KMS-11 (cell line): ENCODE measurements around the gene TRMU.

Source experiments
- H2AFZ ChIP-seq: fragments of 200-600 bp; sonication (generic); 2 replicates; pipeline ENCODE4 v1.6.1; 2016; ENCODE audit warnings: antibody characterized with exemption, mixed run types, low read depth
- H3K27ac ChIP-seq: fragments of 200-600 bp; sonication (generic); 2 replicates; pipeline ENCODE4 v1.6.1; 2016; ENCODE audit warnings: mild to moderate bottlenecking, mixed run types
- H3K27me3 ChIP-seq: fragments of 200-600 bp; sonication (generic); 2 replicates; pipeline ENCODE4 v1.6.1; 2017; ENCODE audit warnings: mild to moderate bottlenecking, low read depth, mixed run types, moderate library complexity; ENCODE audit not compliant: insufficient read depth
- H3K36me3 ChIP-seq: fragments of 200-600 bp; sonication (generic); 2 replicates; pipeline ENCODE4 v1.6.1; 2017; ENCODE audit warnings: mild to moderate bottlenecking, mixed run types; ENCODE audit not compliant: insufficient read depth
- H3K4me1 ChIP-seq: fragments of 200-600 bp; sonication (generic); 2 replicates; pipeline ENCODE4 v1.6.1; 2016; ENCODE audit warnings: mild to moderate bottlenecking, low read depth, mixed run types; ENCODE audit not compliant: poor library complexity, severe bottlenecking
- H3K4me2 ChIP-seq: fragments of 200-600 bp; sonication (generic); 2 replicates; pipeline ENCODE4 v1.7.0; 2016; ENCODE audit warnings: mild to moderate bottlenecking, mixed run types
- H3K4me3 ChIP-seq: fragments of 200-600 bp; sonication (generic); IDR thresholded peaks from 2 replicates; pipeline ENCODE4 v1.6.1; 2017; ENCODE audit warnings: low read depth, low read length, mixed read lengths; ENCODE audit not compliant: insufficient read depth
- H3K79me2 ChIP-seq: fragments of 200-600 bp; sonication (generic); 2 replicates; pipeline ENCODE4 v1.6.1; 2016; ENCODE audit warnings: low read depth, mixed run types; ENCODE audit not compliant: insufficient read depth
- H3K9ac ChIP-seq: fragments of 200-600 bp; sonication (generic); 2 replicates; pipeline ENCODE4 v1.6.1; 2016; ENCODE audit warnings: mild to moderate bottlenecking, mixed run types
- H4K20me1 ChIP-seq: fragments of 200-600 bp; sonication (generic); 2 replicates; pipeline ENCODE4 v1.6.1; 2016; ENCODE audit warnings: mild to moderate bottlenecking, mixed run types; ENCODE audit not compliant: insufficient read depth
- CTCF ChIP-seq: fragments of 200-600 bp; sonication (generic); conservative IDR thresholded peaks from 2 replicates; pipeline ENCODE4 v1.6.1; 2017; ENCODE audit warnings: low read depth, mild to moderate bottlenecking, antibody characterized with exemption, low read length, moderate library complexity, mixed read lengths

TRMU gene

DNA sequence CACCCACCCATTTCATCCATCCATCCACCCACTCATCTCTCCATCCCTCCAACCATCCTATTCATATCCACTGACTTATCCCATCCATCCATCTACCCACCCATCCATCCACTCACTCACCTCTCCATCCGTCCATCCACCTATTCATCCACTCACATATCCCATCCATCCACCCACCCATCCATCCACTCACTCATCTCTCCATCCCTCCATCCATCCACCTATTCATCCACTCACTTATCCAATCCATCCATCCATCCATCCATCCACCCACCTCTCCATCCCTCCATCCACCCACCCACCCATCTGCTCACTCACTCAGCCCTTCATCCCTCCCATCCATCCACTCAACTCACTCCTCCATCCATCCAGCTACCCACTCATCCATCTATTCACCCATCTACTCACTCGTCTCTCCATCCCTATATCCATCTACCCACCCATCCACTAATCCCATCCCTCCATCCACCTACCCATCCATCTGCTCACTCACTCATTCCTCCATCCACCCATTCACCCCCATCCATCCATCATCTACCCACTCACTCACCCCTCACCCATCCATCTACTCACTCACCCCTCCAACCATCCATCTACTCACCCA is 36.2 kb downstream of the TRMU start:
- H3K4me2 ChIP-seq = no peak overlapping the region
- no peak overlapping the region for H3K9ac ChIP-seq
- H3K4me3 ChIP-seq = no peak overlapping the region
- no peaks in the 10 kb centered on the region for H4K20me1 ChIP-seq
- H3K36me3 ChIP-seq = no peaks in the 10 kb centered on the region
- no peak for TF ChIP-seq CTCF
- H3K79me2 ChIP-seq = no peaks in the 10 kb centered on the region
- no peak overlapping the region for H3K27ac ChIP-seq
- H3K27me3 ChIP-seq = no peaks in the 10 kb centered on the region; the same call in 1 of the 2 replicates
- H2AFZ ChIP-seq = no peak overlapping the region
- no peaks in the 10 kb centered on the region for H3K4me1 ChIP-seq

- Histone ChIP-seq H3K4me1 (no peaks in the 10 kb centered on the region), H3K4me2 (no peak overlapping the region), H3K27me3 (no peaks in the 10 kb centered on the region; the same call in 1 of the 2 replicates), H3K4me3 (no peak overlapping the region), H4K20me1 (no peaks in the 10 kb centered on the region), H2AFZ (no peak overlapping the region), H3K27ac (no peak overlapping the region), H3K36me3 (no peaks in the 10 kb centered on the region), H3K9ac (no peak overlapping the region), H3K79me2 (no peaks in the 10 kb centered on the region)
- no peak for TF ChIP-seq CTCF
These were observed 37.2 kb downstream of the TRMU start for GRCh38 chr22:46372686-46373085.

- no peak overlapping the region for H3K9ac ChIP-seq
- H3K4me2 ChIP-seq = no peak overlapping the region
- H4K20me1 ChIP-seq = no peaks in the 10 kb centered on the region
- no peaks in the 10 kb centered on the region for H3K79me2 ChIP-seq
- no peak overlapping the region for H3K27ac ChIP-seq
- H3K27me3 ChIP-seq = peaks cover 1% of the 10 kb centered on the region; the same call in 1 of the 2 replicates
- no peak overlapping the region for H2AFZ ChIP-seq
- H3K4me1 ChIP-seq = no peaks in the 10 kb centered on the region
- H3K4me3 ChIP-seq = no peak overlapping the region
- no peak for TF ChIP-seq CTCF
- no peaks in the 10 kb centered on the region for H3K36me3 ChIP-seq
These were observed 37.6 kb downstream of the TRMU start for GRCh38 chr22:46373159-46373558.

- Histone ChIP-seq H3K4me3 (no peak overlapping the region), H3K27ac (no peak overlapping the region), H3K9ac (no peak overlapping the region), H3K36me3 (no peaks in the 10 kb centered on the region), H3K4me2 (no peak overlapping the region), H3K4me1 (no peaks in the 10 kb centered on the region), H3K27me3 (peaks cover 10% of the 10 kb centered on the region), H3K79me2 (no peaks in the 10 kb centered on the region), H2AFZ (no peak overlapping the region), H4K20me1 (no peaks in the 10 kb centered on the region)
- no peak for TF ChIP-seq CTCF
These were observed 38.6 kb downstream of the TRMU start for GRCh38 chr22:46373921-46374662.
